ENCODE measurements around the gene ALKBH6. TPM values are rescaled to one million over a fixed set of nuclear protein-coding genes. Genes with fewer than 3 reads are reported as not detected.

The ALKBH6 gene
- total and polyA plus RNA-seq, 9 of the 15 experiments (the other 6 are each of a cell fraction or from before 2014, with no cell fraction given) = 0.67 to 62.0 (median 34.5) TPM

GRCh38 chr19:36054733-36055686 lies 41.0 kb upstream of the ALKBH6 start, which contains the start of gene WDR62 (continued):
- TF ChIP-seq EP300 (IDR thresholded peaks at IDR 0.05; ENCODE audit: low read length) (no peak), SRSF7 (optimal IDR thresholded peaks at IDR 0.05; ENCODE audit: low read depth, low read length) (no peak), U2AF2 (optimal IDR thresholded peaks at IDR 0.05; ENCODE audit: low read depth, low read length) (no peak), CREM (IDR thresholded peaks at IDR 0.05; ENCODE audit: low read depth) (0 out of 2 replicates have a peak, but pooled peaks have one; percentile 26), ZNF408 (CRISPR knock-in tag; IDR thresholded peaks at IDR 0.05; ENCODE audit: low read depth) (no peak), RB1 (IDR thresholded peaks at IDR 0.05; ENCODE audit: low read depth) (peak; percentile 46; the same call in 1 of the 2 replicates), ZNF280B (CRISPR knock-in tag; IDR thresholded peaks at IDR 0.05) (no peak), RBM39 (optimal IDR thresholded peaks at IDR 0.05; ENCODE audit: low read depth, low read length) (no peak), NUFIP1 (IDR thresholded peaks at IDR 0.05; ENCODE audit: partially characterized antibody) (no peak), SMARCB1 (IDR thresholded peaks at IDR 0.05; ENCODE audit: insufficient read length, low read depth) (no peak), PURB (CRISPR knock-in tag; IDR thresholded peaks at IDR 0.05; ENCODE audit: low read depth) (no peak), ZNF41 (CRISPR knock-in tag; conservative IDR thresholded peaks at IDR 0.05) (no peak), ETV1 (tag; conservative IDR thresholded peaks at IDR 0.05; ENCODE audit: low read depth) (no peak), ZNF274 (IDR thresholded peaks at IDR 0.05; ENCODE audit: borderline replicate concordance, low read depth, low read length) (no peak), EP400 (IDR thresholded peaks at IDR 0.05) (peak; percentile 96), RFX1 (IDR thresholded peaks at IDR 0.05) (no peak)
- TF ChIP-seq, protein P1, sequence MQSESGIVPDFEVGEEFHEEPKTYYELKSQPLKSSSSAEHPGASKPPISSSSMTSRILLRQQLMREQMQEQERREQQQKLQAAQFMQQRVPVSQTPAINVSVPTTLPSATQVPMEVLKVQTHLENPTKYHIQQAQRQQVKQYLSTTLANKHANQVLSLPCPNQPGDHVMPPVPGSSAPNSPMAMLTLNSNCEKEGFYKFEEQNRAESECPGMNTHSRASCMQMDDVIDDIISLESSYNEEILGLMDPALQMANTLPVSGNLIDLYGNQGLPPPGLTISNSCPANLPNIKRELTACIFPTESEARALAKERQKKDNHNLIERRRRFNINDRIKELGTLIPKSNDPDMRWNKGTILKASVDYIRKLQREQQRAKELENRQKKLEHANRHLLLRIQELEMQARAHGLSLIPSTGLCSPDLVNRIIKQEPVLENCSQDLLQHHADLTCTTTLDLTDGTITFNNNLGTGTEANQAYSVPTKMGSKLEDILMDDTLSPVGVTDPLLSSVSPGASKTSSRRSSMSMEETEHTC (IDR thresholded peaks at IDR 0.05) = no peak
- TF ChIP-seq, protein P2, sequence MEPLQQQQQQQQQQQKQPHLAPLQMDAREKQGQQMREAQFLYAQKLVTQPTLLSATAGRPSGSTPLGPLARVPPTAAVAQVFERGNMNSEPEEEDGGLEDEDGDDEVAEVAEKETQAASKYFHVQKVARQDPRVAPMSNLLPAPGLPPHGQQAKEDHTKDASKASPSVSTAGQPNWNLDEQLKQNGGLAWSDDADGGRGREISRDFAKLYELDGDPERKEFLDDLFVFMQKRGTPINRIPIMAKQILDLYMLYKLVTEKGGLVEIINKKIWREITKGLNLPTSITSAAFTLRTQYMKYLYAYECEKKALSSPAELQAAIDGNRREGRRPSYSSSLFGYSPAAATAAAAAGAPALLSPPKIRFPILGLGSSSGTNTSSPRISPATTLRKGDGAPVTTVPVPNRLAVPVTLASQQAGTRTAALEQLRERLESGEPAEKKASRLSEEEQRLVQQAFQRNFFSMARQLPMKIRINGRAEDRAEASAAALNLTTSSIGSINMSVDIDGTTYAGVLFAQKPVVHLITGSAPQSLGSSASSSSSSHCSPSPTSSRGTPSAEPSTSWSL (CRISPR knock-in tag; IDR thresholded peaks at IDR 0.05; ENCODE audit: borderline replicate concordance) = no peak
- TF ChIP-seq, protein P3, sequence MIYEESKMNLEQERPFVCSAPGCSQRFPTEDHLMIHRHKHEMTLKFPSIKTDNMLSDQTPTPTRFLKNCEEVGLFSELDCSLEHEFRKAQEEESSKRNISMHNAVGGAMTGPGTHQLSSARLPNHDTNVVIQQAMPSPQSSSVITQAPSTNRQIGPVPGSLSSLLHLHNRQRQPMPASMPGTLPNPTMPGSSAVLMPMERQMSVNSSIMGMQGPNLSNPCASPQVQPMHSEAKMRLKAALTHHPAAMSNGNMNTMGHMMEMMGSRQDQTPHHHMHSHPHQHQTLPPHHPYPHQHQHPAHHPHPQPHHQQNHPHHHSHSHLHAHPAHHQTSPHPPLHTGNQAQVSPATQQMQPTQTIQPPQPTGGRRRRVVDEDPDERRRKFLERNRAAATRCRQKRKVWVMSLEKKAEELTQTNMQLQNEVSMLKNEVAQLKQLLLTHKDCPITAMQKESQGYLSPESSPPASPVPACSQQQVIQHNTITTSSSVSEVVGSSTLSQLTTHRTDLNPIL (CRISPR knock-in tag; IDR thresholded peaks at IDR 0.05) = no peak

All from K562 (cell line).